Omental fat pad (tissue), 4 donors: ENCODE results near the gene RRP9. TPM values are rescaled to one million over a fixed set of nuclear protein-coding genes. Genes with fewer than 3 reads are reported as not detected.
"Not testable (repeated sequence)": the region's sequence is repeated elsewhere in the genome, so short reads cannot be mapped to it uniquely, and the experiment has no call there.

Experiments
- ATAC-seq: fragments of 150-250 bp; one replicate; pipeline ENCODE4 v1.9.1; 2016; ENCODE audit warnings: mild to moderate bottlenecking, moderate library complexity; ENCODE audit not compliant: low FRiP score
- DNase-seq: peaks from one replicate; pipeline ENCODE4 v3.0.0-alpha.2; 2019; ENCODE audit warnings: low spot score
- CTCF ChIP-seq, 3 donors: fragments of 450-650 bp; IDR thresholded peaks; one replicate each; pipeline ENCODE4 v1.5.1; 2016 to 2017; ENCODE audit warnings: antibody characterized with exemption in 3 of 3, mild to moderate bottlenecking in 3 of 3, moderate library complexity in 2 of 3
- total RNA-seq, 4 donors: library from RNA; depleted of rRNA; stranded (reverse); fragments of >200 nt; gene quantifications; one replicate each; pipeline ENCODE4 v1.1.0, GENCODE V29; 2016

The RRP9 gene
- total RNA-seq, 4 donors from 2014 or later, result 19.2 to 55.8 (median 21.3) TPM

GRCh38 chr3:51916418-51916817, 25.3 kb downstream of the RRP9 start:
- DNase-seq, result no peak
- no peak for TF ChIP-seq CTCF (IDR thresholded peaks at IDR 0.05)
- ATAC-seq, result no peak

GRCh38 chr3:51908026-51908425, 33.7 kb downstream of the RRP9 start:
- TF ChIP-seq CTCF (IDR thresholded peaks at IDR 0.05), result no peak
- no peak for ATAC-seq
- no peak for DNase-seq

- ATAC-seq (no peak), DNase-seq (no peak)
- TF ChIP-seq CTCF (IDR thresholded peaks at IDR 0.05), result no peak
These were observed 37.5 kb downstream of the RRP9 start for GRCh38 chr3:51904034-51904823.

GRCh38 chr3:51902361-51902760, 39.3 kb downstream of the RRP9 start:
- ATAC-seq, result not testable (repeated sequence)

GRCh38 chr3:51900043-51900442, 41.7 kb downstream of the RRP9 start:
- not testable (repeated sequence) for DNase-seq, ATAC-seq

More at GRCh38 chr3:51902361-51902760, 39.3 kb downstream of the RRP9 start:
- DNase-seq, result not testable (repeated sequence)

GRCh38 chr3:51897391-51897790, 44.3 kb downstream of the RRP9 start:
- TF ChIP-seq CTCF (IDR thresholded peaks at IDR 0.05), result no peak
- DNase-seq, result no peak

GRCh38 chr3:51896607-51897305, 44.9 kb downstream of the RRP9 start:
- ATAC-seq (no peak), DNase-seq (no peak)
- no peak for TF ChIP-seq CTCF (IDR thresholded peaks at IDR 0.05)

More at GRCh38 chr3:51897391-51897790, 44.3 kb downstream of the RRP9 start:
- ATAC-seq, result no peak

- TF ChIP-seq CTCF (IDR thresholded peaks at IDR 0.05), result no peak
- ATAC-seq (no peak), DNase-seq (no peak)
These were observed 46.8 kb downstream of the RRP9 start for GRCh38 chr3:51894939-51895338.
